ENCODE results near the gene MEIS2.

DNA sequence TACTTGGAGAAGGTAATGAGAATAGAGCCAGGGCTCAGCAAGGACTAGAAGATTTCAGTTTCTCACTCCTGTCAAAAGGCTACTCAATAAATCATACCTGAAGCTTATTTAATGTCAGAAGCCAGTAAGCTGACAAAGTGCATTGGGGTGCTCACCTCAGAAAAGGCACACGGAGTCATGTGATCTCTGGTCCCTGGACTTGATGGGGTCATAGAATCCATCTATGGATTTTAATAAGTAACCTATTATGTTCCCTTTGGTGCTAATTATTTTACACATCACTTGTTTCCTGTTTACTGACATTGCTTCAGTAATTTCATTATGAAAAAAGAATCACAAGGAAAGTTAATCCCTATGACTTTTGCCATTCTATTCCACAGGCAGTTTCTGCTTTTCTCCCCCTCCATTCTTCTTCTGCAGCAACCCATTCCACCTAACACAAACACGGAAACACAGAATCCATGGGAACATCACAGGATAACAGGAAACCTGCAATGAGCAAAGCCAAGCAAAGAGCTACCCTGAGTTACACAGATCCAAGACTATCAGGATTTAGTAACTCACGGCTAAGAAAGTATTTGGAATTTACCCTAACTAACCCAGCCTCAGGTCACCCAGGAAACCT lies 159.6 kb downstream of the MEIS2 start:
- TF ChIP-seq POLR2A (IDR thresholded peaks at IDR 0.05), result no peak
- TF ChIP-seq, protein P1, sequence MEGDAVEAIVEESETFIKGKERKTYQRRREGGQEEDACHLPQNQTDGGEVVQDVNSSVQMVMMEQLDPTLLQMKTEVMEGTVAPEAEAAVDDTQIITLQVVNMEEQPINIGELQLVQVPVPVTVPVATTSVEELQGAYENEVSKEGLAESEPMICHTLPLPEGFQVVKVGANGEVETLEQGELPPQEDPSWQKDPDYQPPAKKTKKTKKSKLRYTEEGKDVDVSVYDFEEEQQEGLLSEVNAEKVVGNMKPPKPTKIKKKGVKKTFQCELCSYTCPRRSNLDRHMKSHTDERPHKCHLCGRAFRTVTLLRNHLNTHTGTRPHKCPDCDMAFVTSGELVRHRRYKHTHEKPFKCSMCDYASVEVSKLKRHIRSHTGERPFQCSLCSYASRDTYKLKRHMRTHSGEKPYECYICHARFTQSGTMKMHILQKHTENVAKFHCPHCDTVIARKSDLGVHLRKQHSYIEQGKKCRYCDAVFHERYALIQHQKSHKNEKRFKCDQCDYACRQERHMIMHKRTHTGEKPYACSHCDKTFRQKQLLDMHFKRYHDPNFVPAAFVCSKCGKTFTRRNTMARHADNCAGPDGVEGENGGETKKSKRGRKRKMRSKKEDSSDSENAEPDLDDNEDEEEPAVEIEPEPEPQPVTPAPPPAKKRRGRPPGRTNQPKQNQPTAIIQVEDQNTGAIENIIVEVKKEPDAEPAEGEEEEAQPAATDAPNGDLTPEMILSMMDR (IDR thresholded peaks at IDR 0.05), result no peak

All from stomach (tissue), 4 donors.